BLaER1 treated with 17β-estradiol and CSF1 and Interleukin-3, amounts not matched to agents 10 nM and 100 nM (cell line): ENCODE measurements around the gene NOC2L.

ENCODE experiments used
- H3K27ac ChIP-seq, 11 experiments: shearing (Covaris generic); formaldehyde crosslinking; 2 replicates each; pipeline ENCODE4 v1.8.1; 2022
- H3K27me3 ChIP-seq, 11 experiments: shearing (Covaris generic); formaldehyde crosslinking; 2 replicates each; pipeline ENCODE4 v1.8.1; 2022
- H3K36me3 ChIP-seq, 11 experiments: shearing (Covaris generic); formaldehyde crosslinking; 2 replicates each; pipeline ENCODE4 v1.8.1; 2022
- H3K4me1 ChIP-seq, 10 experiments: shearing (Covaris generic); formaldehyde crosslinking; 2 replicates each; pipeline ENCODE4 v1.8.1; 2022
- H3K4me2 ChIP-seq, 11 experiments: shearing (Covaris generic); formaldehyde crosslinking; 2 replicates each; pipeline ENCODE4 v1.8.1; 2022
- H3K4me3 ChIP-seq, 10 experiments: shearing (Covaris generic); formaldehyde crosslinking; 2 replicates each; pipeline ENCODE4 v1.8.1; 2022
- H3K9ac ChIP-seq, 11 experiments: shearing (Covaris generic); formaldehyde crosslinking; 2 replicates each; pipeline ENCODE4 v1.8.1; 2022
- H3K9me3 ChIP-seq, 11 experiments: shearing (Covaris generic); formaldehyde crosslinking; replicated peaks in 1 of 11; 2 replicates each; pipeline ENCODE4 v1.8.1; 2022
- H4K20me1 ChIP-seq, 11 experiments: shearing (Covaris generic); formaldehyde crosslinking; 2 replicates each; pipeline ENCODE4 v1.8.1; 2022
- Cebpa-rat ChIP-seq, 11 experiments: shearing (Covaris generic); IDR thresholded peaks; 2 replicates each; pipeline ENCODE4 v1.8.1; 2022

NOC2L gene

DNA sequence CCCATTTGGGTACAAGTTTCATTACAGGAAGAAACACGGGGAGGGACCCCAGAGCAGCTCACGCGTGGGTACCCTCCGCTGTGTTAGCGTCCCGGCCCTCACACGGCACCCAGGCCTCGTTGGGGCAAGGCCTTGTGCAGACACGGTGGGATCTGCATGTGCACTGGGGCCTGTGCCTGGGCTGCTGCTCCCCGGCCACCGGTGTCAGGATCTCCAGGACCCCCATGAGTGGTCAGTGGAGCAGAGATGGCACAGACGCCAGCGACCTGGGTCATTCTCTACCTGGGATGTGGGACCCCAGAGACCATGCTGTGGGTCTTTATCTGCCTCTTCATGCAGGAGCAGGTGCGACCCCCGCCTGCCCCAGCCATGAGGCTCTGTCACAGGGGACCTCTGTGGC lies 40.7 kb downstream of the NOC2L start:
- no peak overlapping the region for H3K4me3 ChIP-seq
- H3K27ac ChIP-seq, result no peak overlapping the region
- H3K4me1 ChIP-seq, result peaks cover 32 to 98% (median 77%) of the 10 kb centered on the region in 10 experiments
- H3K4me2 ChIP-seq, result peak overlapping the region in 5 of 11 experiments; percentile 99 to 100 (median 99); a peak in 10 of 22 replicates
- H3K27me3 ChIP-seq, result peaks cover 17 to 100% (median 20%) of the 10 kb centered on the region in 11 experiments
- H4K20me1 ChIP-seq, result peaks cover 0 to 92% (median 34%) of the 10 kb centered on the region in 11 experiments; a peak in 17 of 22 replicates
- no peaks in the 10 kb centered on the region for H3K36me3 ChIP-seq
- H3K9ac ChIP-seq, result no peak overlapping the region
- TF ChIP-seq Cebpa-rat (IDR thresholded peaks at IDR 0.05), result no peak
- no peaks in the 10 kb centered on the region for H3K9me3 ChIP-seq

DNA sequence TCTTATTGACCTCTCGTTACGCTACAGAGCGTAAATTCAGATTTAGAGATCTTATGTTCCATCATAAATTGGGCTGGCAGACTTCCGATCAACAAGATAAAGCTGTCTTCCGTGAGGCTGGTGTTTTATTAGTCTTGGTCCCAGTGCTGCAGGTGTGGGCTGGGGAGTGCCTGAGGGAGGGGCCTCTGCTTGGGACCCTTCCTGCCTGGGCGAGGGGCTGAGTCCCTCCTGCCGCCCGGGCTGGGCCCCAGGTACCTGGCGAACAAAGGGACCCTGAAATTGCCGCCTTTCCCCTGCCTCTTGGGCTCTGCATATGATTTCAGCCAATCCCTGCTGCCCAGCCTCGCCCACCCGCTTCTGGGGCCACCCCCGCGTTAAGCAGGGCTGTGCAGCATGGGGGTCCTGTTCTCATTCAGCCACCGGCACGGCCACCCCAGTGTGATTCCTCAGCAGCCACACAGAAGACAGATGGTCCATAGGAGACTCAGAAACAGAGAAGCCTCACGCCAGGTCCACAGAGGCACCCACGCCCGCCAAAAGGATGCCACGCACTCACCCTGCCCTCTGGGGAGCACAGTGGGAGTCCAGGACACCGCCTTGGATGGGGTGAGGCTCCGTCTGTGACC lies 41.5 kb downstream of the NOC2L start:
- Histone ChIP-seq H3K4me1 (peaks cover 32 to 98% (median 77%) of the 10 kb centered on the region in 10 experiments), H3K27ac (no peak overlapping the region), H3K27me3 (peaks cover 9 to 100% (median 12%) of the 10 kb centered on the region in 11 experiments), H3K4me3 (no peak overlapping the region), H3K36me3 (no peaks in the 10 kb centered on the region), H3K4me2 (peak overlapping the region in 5 of 11 experiments; percentile 3 to 100 (median 99); a peak in 6 of 22 replicates), H4K20me1 (peaks cover 0 to 91% (median 26%) of the 10 kb centered on the region in 11 experiments; a peak in 14 of 22 replicates), H3K9ac (no peak overlapping the region), H3K9me3 (no peaks in the 10 kb centered on the region)
- TF ChIP-seq Cebpa-rat (IDR thresholded peaks at IDR 0.05), result no peak

DNA sequence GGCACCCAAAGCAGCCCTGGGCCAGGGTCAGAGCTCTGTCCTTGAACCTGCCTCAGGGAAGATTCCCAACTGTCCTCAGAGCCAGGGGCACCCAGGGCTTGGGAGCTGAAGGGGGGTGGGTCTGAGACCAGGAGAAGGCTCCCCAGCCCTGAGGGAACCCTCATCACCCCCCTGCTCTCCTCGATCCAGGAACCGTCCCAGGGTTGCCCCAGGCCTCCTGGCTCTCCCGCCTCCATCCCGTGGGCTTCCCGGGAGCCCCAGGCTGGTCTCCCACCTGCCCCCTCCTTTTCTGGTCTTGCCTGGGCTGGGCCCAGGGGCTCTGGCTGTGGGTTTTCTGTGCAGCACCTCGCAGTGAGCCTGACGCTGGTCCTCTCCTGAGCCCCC lies 42.0 kb downstream of the NOC2L start:
- peaks cover 29 to 98% (median 77%) of the 10 kb centered on the region in 10 experiments for H3K4me1 ChIP-seq
- no peak for TF ChIP-seq Cebpa-rat (IDR thresholded peaks at IDR 0.05)
- H3K9me3 ChIP-seq, result no peaks in the 10 kb centered on the region
- H3K36me3 ChIP-seq, result no peaks in the 10 kb centered on the region
- no peak overlapping the region for H3K9ac ChIP-seq
- H4K20me1 ChIP-seq, result peaks cover 0 to 91% (median 26%) of the 10 kb centered on the region in 11 experiments; a peak in 15 of 22 replicates
- H3K27ac ChIP-seq, result no peak overlapping the region
- peak overlapping the region in 5 of 11 experiments; percentile 3 to 100 (median 16); a peak in 4 of 22 replicates for H3K4me2 ChIP-seq
- H3K4me3 ChIP-seq, result no peak overlapping the region
- peaks cover 4 to 100% (median 7%) of the 10 kb centered on the region in 11 experiments; a peak in 21 of 22 replicates for H3K27me3 ChIP-seq

DNA sequence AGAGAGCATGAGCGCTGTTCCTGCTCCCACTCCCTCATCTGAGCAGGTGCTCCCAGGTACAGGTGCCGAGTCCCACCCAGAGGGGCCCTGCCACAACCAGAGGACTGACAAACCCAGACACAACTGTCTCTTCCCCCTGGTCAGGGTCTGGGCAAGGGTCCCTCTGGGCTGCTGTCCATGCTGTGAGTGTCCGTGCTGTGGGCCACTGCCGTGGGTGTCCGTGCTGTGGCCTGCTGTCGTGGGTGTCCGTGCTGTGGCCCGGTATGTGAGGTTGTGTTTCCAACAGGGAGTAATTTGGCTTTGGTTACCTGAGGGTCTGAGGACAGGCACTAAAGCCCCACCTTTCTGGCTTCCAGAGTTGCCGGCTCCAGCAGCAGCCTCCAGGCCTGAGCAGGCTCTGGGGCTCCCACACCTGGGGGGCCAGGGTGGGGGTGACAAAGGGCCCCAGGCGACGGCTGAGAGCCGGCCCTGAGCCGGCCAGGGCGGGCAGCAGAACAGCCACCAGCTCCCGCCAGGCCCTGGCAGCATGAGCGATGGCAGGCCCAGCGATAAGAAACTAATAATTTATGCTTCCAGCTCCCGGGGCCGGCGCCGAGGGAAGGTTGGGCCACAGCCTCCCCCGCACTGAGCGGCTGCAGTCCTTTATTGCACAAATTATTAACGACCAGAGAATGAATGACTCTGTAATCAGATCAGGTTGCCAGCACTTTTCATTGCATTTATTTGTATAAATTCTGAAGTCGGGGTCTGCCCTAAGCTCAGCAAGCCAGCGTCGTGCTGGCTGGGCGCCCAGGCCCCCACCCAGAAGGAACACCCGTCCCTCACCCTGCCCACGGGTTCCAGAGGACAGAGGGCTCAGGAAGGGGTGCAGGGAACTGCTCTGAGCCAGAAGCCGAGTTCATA lies 42.6 kb downstream of the NOC2L start:
- TF ChIP-seq Cebpa-rat (IDR thresholded peaks at IDR 0.05), result no peak
- Histone ChIP-seq H3K27ac (no peak overlapping the region), H3K4me1 (peaks cover 23 to 98% (median 77%) of the 10 kb centered on the region in 10 experiments), H3K9ac (no peak overlapping the region), H3K27me3 (peaks cover 0 to 100% (median under 1%) of the 10 kb centered on the region in 11 experiments; a peak in 11 of 22 replicates), H3K4me3 (no peak overlapping the region), H3K4me2 (peak overlapping the region in 6 of 11 experiments; percentile 3 to 100 (median 54); a peak in 6 of 22 replicates), H3K9me3 (no peaks in the 10 kb centered on the region), H4K20me1 (peaks cover 0 to 91% (median 24%) of the 10 kb centered on the region in 11 experiments; a peak in 14 of 22 replicates), H3K36me3 (no peaks in the 10 kb centered on the region)

DNA sequence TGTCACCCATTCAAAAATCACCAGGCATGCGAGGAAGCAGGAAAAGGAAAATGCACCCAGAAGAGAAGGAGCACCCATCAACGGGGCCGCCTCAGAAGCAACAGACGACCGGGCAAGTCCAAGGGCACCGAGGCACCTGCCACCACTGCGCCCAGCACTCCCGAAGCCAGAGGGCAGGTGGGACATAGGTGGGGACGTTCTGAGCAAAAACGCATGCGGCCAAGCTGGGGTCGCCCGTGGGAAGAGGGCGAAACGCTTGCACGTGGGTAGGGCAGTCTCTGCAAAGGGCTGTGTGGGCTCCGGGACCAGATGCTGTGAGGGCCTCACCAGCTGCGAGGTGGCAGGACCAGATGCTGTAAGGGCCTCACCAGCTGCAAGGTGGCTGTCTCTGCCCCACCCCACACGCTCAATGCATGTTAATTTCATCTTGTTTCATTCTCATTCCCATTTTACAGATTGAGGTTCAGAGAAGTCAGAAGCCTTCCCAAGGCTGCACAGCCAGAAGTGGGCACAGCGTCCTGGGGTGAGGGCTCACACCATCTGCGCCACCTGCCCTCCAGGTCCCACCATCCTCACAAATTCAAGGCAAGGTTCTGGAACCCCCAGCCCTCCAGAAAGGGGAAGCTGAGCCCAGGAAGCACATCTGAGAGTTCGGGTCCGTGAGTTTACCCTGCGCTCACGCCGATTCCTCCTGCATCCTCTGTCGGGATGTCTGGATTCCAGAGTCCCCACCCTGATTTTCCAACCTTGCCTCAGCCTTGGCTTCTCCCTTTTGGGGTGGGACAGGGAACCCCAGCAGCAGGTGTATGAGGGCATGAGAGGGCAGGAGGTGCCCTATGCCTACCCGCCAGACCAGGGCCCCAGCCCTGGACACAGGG lies 43.5 kb downstream of the NOC2L start:
- Histone ChIP-seq H3K4me2 (peak overlapping the region in 7 of 11 experiments; percentile 23 to 97 (median 89); a peak in 13 of 22 replicates), H4K20me1 (peaks cover 0 to 91% (median 28%) of the 10 kb centered on the region in 11 experiments; a peak in 15 of 22 replicates), H3K27me3 (peaks cover 0 to 100% (median 0%) of the 10 kb centered on the region in 11 experiments; a peak in 9 of 22 replicates), H3K4me1 (peaks cover 23 to 98% (median 77%) of the 10 kb centered on the region in 10 experiments), H3K4me3 (no peak overlapping the region), H3K27ac (no peak overlapping the region), H3K9ac (no peak overlapping the region), H3K9me3 (no peaks in the 10 kb centered on the region), H3K36me3 (no peaks in the 10 kb centered on the region)
- TF ChIP-seq Cebpa-rat (IDR thresholded peaks at IDR 0.05), result no peak

DNA sequence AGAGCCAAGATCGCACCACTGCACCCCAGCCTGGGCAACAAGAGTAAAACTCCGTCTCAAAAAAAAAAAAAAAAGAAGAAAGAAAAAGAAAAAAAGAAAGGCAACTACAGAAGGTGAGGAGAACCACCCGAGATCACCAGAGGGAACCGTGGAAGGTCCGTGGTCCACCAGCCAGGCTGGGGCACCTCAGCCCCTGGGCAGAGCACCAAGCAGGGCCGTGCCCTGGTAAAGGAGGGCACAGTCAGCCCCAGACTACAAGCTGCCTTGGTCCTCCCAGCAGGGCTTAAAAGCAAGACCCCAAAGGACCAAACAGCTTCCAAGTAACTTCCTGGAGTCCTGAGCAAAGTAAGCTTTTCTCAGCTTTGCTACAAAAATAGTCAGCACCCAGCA lies 44.2 kb downstream of the NOC2L start:
- no peak overlapping the region for H3K4me3 ChIP-seq
- peaks cover 0 to 87% (median 28%) of the 10 kb centered on the region in 11 experiments; a peak in 15 of 22 replicates for H4K20me1 ChIP-seq
- H3K27me3 ChIP-seq, result peaks cover 0 to 99% (median 0%) of the 10 kb centered on the region in 11 experiments; a peak in 9 of 22 replicates
- H3K27ac ChIP-seq, result no peak overlapping the region
- no peak for TF ChIP-seq Cebpa-rat (IDR thresholded peaks at IDR 0.05)
- H3K9me3 ChIP-seq, result no peaks in the 10 kb centered on the region
- no peaks in the 10 kb centered on the region for H3K36me3 ChIP-seq
- no peak overlapping the region for H3K9ac ChIP-seq
- H3K4me1 ChIP-seq, result peaks cover 25 to 97% (median 77%) of the 10 kb centered on the region in 10 experiments
- H3K4me2 ChIP-seq, result peak overlapping the region in 8 of 11 experiments; percentile 23 to 97 (median 90); a peak in 14 of 22 replicates

DNA sequence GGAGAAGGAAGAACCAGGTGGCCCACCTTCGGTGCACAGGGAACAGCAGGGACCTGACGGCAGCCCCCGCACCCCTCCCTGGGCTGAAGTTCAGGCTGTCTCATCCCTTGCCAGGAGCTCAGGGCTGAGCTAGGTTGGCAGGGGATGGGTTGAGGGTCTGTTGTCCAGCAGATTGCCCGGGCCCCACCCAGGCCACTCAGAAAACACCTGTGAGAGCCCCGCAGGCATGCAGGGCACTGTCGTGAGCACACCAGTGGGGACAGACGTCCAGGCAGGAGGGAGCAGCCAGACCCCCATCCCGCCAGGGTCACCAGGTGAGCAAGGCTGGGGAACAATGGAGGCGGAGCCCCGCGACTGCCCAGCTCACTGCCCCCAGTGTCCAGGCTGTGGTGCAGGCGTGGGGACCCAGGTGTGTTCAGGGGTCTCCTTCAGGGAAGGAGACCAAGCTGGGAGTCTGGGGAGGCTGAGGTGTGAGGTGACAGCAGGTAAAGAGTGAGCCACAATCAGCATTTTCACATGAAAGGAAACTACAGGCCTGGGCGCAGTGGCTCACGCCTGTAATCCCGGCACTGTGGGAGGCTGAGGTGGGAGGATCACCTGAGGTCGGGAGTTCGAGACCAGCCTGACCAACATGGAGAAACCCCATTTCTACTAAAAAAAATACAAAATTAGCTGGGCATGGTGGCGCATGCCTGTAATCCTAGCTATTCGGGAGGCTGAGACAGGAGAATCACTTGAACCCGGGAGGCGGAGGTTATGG lies 44.7 kb downstream of the NOC2L start:
- Histone ChIP-seq H3K36me3 (no peaks in the 10 kb centered on the region), H3K4me1 (peaks cover 25 to 94% (median 71%) of the 10 kb centered on the region in 10 experiments)
- TF ChIP-seq Cebpa-rat (IDR thresholded peaks at IDR 0.05), result no peak

More for the DNA sequence above, 44.7 kb downstream of the NOC2L start:
- H3K4me2 ChIP-seq, result peak overlapping the region in 9 of 11 experiments; percentile 72 to 97 (median 90); a peak in 17 of 22 replicates
- H3K27me3 ChIP-seq, result peaks cover 0 to 94% (median 0%) of the 10 kb centered on the region in 11 experiments; a peak in 9 of 22 replicates
- H3K9ac ChIP-seq, result no peak overlapping the region; a peak in 1 of 22 replicates
- H3K27ac ChIP-seq, result no peak overlapping the region
- peaks cover 0 to 82% (median 23%) of the 10 kb centered on the region in 11 experiments; a peak in 15 of 22 replicates for H4K20me1 ChIP-seq
- no peaks in the 10 kb centered on the region for H3K9me3 ChIP-seq
- H3K4me3 ChIP-seq, result no peak overlapping the region
